Liver (tissue), 9 donors: ENCODE data around the gene REPS1. TPM values are rescaled to one million over a fixed set of nuclear protein-coding genes. Genes with fewer than 3 reads are reported as not detected.

Experiments used
- DNase-seq: peaks from one replicate; pipeline ENCODE4 v3.0.0-alpha.2; 2017; ENCODE audit warnings: low spot score
- H3K27ac ChIP-seq, 2 donors: one replicate each; pipeline ENCODE4 v1.7.0; 2013; ENCODE audit warnings: inconsistent platforms in 2 of 2, low read length in 2 of 2, control low read depth in 1 of 2, low read depth in 1 of 2, mild to moderate bottlenecking in 1 of 2
- H3K27me3 ChIP-seq, 4 donors: one replicate each; pipeline versions ENCODE4 v1.6.1 to v1.7.0; 2013; ENCODE audit warnings: low read length in 3 of 4, inconsistent platforms in 1 of 4, mild to moderate bottlenecking in 1 of 4, moderate library complexity in 1 of 4; ENCODE audit not compliant: control insufficient read depth in 4 of 4, insufficient read depth in 4 of 4
- H3K36me3 ChIP-seq, 4 donors: one replicate each; pipeline versions ENCODE4 v1.6.1 to v1.7.0; 2013; ENCODE audit warnings: low read length in 3 of 4, mild to moderate bottlenecking in 3 of 4, low read depth in 1 of 4, moderate library complexity in 1 of 4; ENCODE audit not compliant: control insufficient read depth in 4 of 4, insufficient read depth in 3 of 4
- H3K4me1 ChIP-seq, 4 donors: one replicate each; pipeline versions ENCODE4 v1.6.1 to v1.7.0; 2013; ENCODE audit warnings: low read length in 3 of 4, mild to moderate bottlenecking in 3 of 4, moderate library complexity in 1 of 4; ENCODE audit not compliant: control insufficient read depth in 4 of 4, insufficient read depth in 4 of 4
- H3K4me3 ChIP-seq, 3 donors: one replicate each; pipeline versions ENCODE4 v1.6.1 to v1.7.0; 2013; ENCODE audit warnings: low read length in 3 of 3, control low read depth in 1 of 3, low read depth in 1 of 3, mild to moderate bottlenecking in 1 of 3
- H3K9ac ChIP-seq, 2 donors: one replicate each; pipeline ENCODE4 v1.7.0; 2013; ENCODE audit warnings: low read length in 2 of 2, mild to moderate bottlenecking in 2 of 2, moderate library complexity in 2 of 2, control low read depth in 1 of 2, low read depth in 1 of 2
- H3K9me3 ChIP-seq, 4 donors: one replicate each; pipeline versions ENCODE4 v1.6.1 to v1.7.0; 2013; ENCODE audit warnings: low read length in 3 of 4; ENCODE audit not compliant: control insufficient read depth in 4 of 4
- EGR1 ChIP-seq, 2 donors: IDR thresholded peaks; 2 replicates each; pipeline ENCODE4 v1.6.1; 2016 to 2018; ENCODE audit warnings: antibody characterized with exemption in 2 of 2, low read depth in 2 of 2
- FOXA2 ChIP-seq: IDR thresholded peaks from 2 replicates; pipeline ENCODE4 v1.6.1; 2016; ENCODE audit warnings: antibody characterized with exemption
- GABPA ChIP-seq, 2 donors: IDR thresholded peaks in 1 of 2; conservative IDR thresholded peaks in 1 of 2; 2 replicates each; pipeline ENCODE4 v1.6.1; 2016; ENCODE audit warnings: antibody characterized with exemption in 2 of 2, mild to moderate bottlenecking in 1 of 2, moderate library complexity in 1 of 2
- HNF4A ChIP-seq, 2 donors: conservative IDR thresholded peaks; 2 replicates each; pipeline ENCODE4 v1.6.1; 2016; ENCODE audit warnings: antibody characterized with exemption in 2 of 2, mild to moderate bottlenecking in 2 of 2
- HNF4G ChIP-seq: IDR thresholded peaks from 2 replicates; pipeline ENCODE4 v1.6.1; 2016; ENCODE audit warnings: antibody characterized with exemption
- JUND ChIP-seq, 2 donors: IDR thresholded peaks; 2 replicates each; pipeline ENCODE4 v1.6.1; 2016; ENCODE audit warnings: antibody characterized with exemption in 2 of 2
- NR2F2 ChIP-seq: IDR thresholded peaks from 2 replicates; pipeline ENCODE4 v1.6.1; 2016; ENCODE audit warnings: antibody characterized with exemption
- RAD21 ChIP-seq, 2 donors: IDR thresholded peaks; 2 replicates each; pipeline ENCODE4 v1.6.1; 2016; ENCODE audit warnings: antibody characterized with exemption in 2 of 2, mild to moderate bottlenecking in 2 of 2
- RXRA ChIP-seq, 2 donors: IDR thresholded peaks; 2 replicates each; pipeline ENCODE4 v1.6.1; 2017 to 2018; ENCODE audit warnings: antibody characterized with exemption in 2 of 2, mild to moderate bottlenecking in 1 of 2
- SP1 ChIP-seq: IDR thresholded peaks from 2 replicates; pipeline ENCODE4 v1.6.1; 2018; ENCODE audit warnings: antibody characterized with exemption, mild to moderate bottlenecking
- TAF1 ChIP-seq: conservative IDR thresholded peaks from 2 replicates; pipeline ENCODE4 v1.6.1; 2016; ENCODE audit warnings: antibody characterized with exemption, mild to moderate bottlenecking
- YY1 ChIP-seq: IDR thresholded peaks from 2 replicates; pipeline ENCODE4 v1.6.1; 2016; ENCODE audit warnings: antibody characterized with exemption, mild to moderate bottlenecking
- WGBS: extraction: QIAGEN DNeasy Blood & Tissue Kit; methylation state at CpG from one replicate; pipeline ENCODE4 v1.1.7; 2013; 5-methylcytosine and 5-hydroxymethylcytosine counted together
- polyA plus RNA-seq, 2 donors: library from polyadenylated mRNA; stranded (reverse) in 1 of 2; unstranded in 1 of 2; fragments of 200-250 nt in 1 of 2; fragments of >200 nt in 1 of 2; fragmentation: Nextera tagmentation in 1 of 2; extraction: Ambion mirVana in 1 of 2; gene quantifications; one replicate each; pipeline versions ENCODE4 v1.2.1 to v1.2.3, GENCODE V29; 2013 to 2015
- total RNA-seq, 2 donors: library from RNA; depleted of rRNA; stranded (reverse); fragments of >200 nt; gene quantifications; one replicate each; pipeline ENCODE4 v1.2.3, GENCODE V29; 2014
- TF ChIP-seq, protein P1 (sequence below): IDR thresholded peaks from 2 replicates; pipeline ENCODE4 v1.6.1; 2016; ENCODE audit warnings: antibody characterized with exemption, mild to moderate bottlenecking
- TF ChIP-seq, protein P2 (sequence below): IDR thresholded peaks from 2 replicates; pipeline ENCODE4 v1.6.1; 2016; ENCODE audit warnings: antibody characterized with exemption
- TF ChIP-seq, protein P3 (sequence below): IDR thresholded peaks from 2 replicates; pipeline ENCODE4 v1.6.1; 2016; ENCODE audit warnings: antibody characterized with exemption
- TF ChIP-seq, protein P4 (sequence below): IDR thresholded peaks from 2 replicates; pipeline ENCODE4 v1.6.1; 2016; ENCODE audit warnings: antibody characterized with exemption
- TF ChIP-seq, protein P5 (sequence below): fragments of 150-350 bp; IDR thresholded peaks from 2 replicates; pipeline ENCODE4 v1.5.1; 2017; ENCODE audit warnings: improper control_type of control experiment, low read depth, low read length; ENCODE audit not compliant: missing input control
- donor health status: healthy.
- donor health status: healthy.
- donor health status: healthy.
- donor health status: healthy.
- donor health status: healthy.

REPS1 gene
- total and polyA plus RNA-seq, 4 donors, result 12.3 to 46.4 (median 21.1) TPM

DNA sequence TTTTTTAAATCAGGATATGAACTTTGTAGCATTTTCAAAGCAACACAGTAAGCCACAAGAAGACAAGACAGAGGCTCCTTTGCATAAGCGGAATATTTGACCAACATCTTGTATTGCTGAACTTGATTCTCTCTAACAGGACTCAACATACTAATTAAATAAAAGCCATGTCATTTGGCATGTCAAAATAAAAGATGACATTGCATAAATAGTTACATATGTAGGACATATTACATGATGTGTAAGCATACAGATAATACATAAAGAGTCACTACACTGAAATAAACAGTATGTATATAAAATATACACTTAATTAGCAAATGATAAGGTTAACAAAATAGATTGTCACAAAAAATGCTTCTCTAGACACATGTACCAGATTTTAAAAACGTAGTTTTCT lies 62.2 kb downstream of the REPS1 start:
- Histone ChIP-seq H3K9ac (no peak overlapping the region), H3K4me3 (no peak overlapping the region), H3K9me3 (no peaks in the 10 kb centered on the region), H3K4me1 (peaks cover 0 to 4% (median 0%) of the 10 kb centered on the region in 4 donors), H3K36me3 (peaks cover 2 to 20% (median 6%) of the 10 kb centered on the region in 4 donors), H3K27ac (no peak overlapping the region), H3K27me3 (no peaks in the 10 kb centered on the region)
- no peak for DNase-seq
- WGBS, result 95% methylated on average over 2 of the region's 2 CpGs
- TF ChIP-seq HNF4A (conservative IDR thresholded peaks at IDR 0.05), result no peak
- TF ChIP-seq RAD21 (IDR thresholded peaks at IDR 0.05), result no peak
- TF ChIP-seq NR2F2, result no peak
- TF ChIP-seq, protein P1, sequence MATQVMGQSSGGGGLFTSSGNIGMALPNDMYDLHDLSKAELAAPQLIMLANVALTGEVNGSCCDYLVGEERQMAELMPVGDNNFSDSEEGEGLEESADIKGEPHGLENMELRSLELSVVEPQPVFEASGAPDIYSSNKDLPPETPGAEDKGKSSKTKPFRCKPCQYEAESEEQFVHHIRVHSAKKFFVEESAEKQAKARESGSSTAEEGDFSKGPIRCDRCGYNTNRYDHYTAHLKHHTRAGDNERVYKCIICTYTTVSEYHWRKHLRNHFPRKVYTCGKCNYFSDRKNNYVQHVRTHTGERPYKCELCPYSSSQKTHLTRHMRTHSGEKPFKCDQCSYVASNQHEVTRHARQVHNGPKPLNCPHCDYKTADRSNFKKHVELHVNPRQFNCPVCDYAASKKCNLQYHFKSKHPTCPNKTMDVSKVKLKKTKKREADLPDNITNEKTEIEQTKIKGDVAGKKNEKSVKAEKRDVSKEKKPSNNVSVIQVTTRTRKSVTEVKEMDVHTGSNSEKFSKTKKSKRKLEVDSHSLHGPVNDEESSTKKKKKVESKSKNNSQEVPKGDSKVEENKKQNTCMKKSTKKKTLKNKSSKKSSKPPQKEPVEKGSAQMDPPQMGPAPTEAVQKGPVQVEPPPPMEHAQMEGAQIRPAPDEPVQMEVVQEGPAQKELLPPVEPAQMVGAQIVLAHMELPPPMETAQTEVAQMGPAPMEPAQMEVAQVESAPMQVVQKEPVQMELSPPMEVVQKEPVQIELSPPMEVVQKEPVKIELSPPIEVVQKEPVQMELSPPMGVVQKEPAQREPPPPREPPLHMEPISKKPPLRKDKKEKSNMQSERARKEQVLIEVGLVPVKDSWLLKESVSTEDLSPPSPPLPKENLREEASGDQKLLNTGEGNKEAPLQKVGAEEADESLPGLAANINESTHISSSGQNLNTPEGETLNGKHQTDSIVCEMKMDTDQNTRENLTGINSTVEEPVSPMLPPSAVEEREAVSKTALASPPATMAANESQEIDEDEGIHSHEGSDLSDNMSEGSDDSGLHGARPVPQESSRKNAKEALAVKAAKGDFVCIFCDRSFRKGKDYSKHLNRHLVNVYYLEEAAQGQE, result no peak
- TF ChIP-seq, protein P2, sequence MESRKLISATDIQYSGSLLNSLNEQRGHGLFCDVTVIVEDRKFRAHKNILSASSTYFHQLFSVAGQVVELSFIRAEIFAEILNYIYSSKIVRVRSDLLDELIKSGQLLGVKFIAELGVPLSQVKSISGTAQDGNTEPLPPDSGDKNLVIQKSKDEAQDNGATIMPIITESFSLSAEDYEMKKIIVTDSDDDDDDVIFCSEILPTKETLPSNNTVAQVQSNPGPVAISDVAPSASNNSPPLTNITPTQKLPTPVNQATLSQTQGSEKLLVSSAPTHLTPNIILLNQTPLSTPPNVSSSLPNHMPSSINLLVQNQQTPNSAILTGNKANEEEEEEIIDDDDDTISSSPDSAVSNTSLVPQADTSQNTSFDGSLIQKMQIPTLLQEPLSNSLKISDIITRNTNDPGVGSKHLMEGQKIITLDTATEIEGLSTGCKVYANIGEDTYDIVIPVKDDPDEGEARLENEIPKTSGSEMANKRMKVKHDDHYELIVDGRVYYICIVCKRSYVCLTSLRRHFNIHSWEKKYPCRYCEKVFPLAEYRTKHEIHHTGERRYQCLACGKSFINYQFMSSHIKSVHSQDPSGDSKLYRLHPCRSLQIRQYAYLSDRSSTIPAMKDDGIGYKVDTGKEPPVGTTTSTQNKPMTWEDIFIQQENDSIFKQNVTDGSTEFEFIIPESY, result no peak
- TF ChIP-seq FOXA2, result no peak
- no peak for TF ChIP-seq GABPA (IDR thresholded peaks at IDR 0.05 in 1 of 2, conservative IDR thresholded peaks at IDR 0.05 in 1 of 2)
- TF ChIP-seq JUND (IDR thresholded peaks at IDR 0.05), result no peak
- TF ChIP-seq, protein P3, sequence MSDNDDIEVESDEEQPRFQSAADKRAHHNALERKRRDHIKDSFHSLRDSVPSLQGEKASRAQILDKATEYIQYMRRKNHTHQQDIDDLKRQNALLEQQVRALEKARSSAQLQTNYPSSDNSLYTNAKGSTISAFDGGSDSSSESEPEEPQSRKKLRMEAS, result no peak
- no peak for TF ChIP-seq TAF1
- TF ChIP-seq EGR1 (IDR thresholded peaks at IDR 0.05; ENCODE audit: low read depth in 2 of 2), result no peak
- TF ChIP-seq SP1, result no peak
- no peak for TF ChIP-seq HNF4G
- no peak for TF ChIP-seq RXRA (IDR thresholded peaks at IDR 0.05)
- TF ChIP-seq, protein P4, sequence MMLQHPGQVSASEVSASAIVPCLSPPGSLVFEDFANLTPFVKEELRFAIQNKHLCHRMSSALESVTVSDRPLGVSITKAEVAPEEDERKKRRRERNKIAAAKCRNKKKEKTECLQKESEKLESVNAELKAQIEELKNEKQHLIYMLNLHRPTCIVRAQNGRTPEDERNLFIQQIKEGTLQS, result no peak
- TF ChIP-seq, protein P5, sequence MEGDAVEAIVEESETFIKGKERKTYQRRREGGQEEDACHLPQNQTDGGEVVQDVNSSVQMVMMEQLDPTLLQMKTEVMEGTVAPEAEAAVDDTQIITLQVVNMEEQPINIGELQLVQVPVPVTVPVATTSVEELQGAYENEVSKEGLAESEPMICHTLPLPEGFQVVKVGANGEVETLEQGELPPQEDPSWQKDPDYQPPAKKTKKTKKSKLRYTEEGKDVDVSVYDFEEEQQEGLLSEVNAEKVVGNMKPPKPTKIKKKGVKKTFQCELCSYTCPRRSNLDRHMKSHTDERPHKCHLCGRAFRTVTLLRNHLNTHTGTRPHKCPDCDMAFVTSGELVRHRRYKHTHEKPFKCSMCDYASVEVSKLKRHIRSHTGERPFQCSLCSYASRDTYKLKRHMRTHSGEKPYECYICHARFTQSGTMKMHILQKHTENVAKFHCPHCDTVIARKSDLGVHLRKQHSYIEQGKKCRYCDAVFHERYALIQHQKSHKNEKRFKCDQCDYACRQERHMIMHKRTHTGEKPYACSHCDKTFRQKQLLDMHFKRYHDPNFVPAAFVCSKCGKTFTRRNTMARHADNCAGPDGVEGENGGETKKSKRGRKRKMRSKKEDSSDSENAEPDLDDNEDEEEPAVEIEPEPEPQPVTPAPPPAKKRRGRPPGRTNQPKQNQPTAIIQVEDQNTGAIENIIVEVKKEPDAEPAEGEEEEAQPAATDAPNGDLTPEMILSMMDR, result no peak
- no peak for TF ChIP-seq YY1

DNA sequence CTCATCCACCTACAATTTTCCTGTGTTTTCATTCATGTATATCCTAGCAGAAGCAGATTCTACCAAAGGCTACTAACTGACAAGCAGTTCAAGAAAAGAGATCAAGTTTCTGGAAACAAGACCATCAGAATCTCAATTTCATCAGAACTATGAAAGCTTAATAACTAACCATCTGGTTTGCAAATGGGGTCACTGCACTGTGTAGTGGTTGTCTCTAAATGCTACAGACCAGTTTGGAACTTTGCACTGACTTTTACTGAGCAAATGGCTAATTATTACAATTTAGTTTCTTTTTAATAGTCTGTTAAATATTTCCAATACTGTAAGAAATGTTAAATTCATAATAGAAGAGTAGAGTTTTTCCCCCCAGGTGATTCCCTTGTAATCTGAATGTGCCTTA lies 64.5 kb downstream of the REPS1 start:
- Histone ChIP-seq H3K36me3 (peaks cover 2 to 20% (median 10%) of the 10 kb centered on the region in 4 donors), H3K4me1 (peaks cover 0 to 4% (median 0%) of the 10 kb centered on the region in 4 donors), H3K9me3 (no peaks in the 10 kb centered on the region), H3K4me3 (no peak overlapping the region), H3K27ac (no peak overlapping the region), H3K9ac (no peak overlapping the region), H3K27me3 (no peaks in the 10 kb centered on the region)
- DNase-seq, result no peak
- TF ChIP-seq, protein P3, result no peak
- TF ChIP-seq GABPA (IDR thresholded peaks at IDR 0.05 in 1 of 2, conservative IDR thresholded peaks at IDR 0.05 in 1 of 2) (no peak), FOXA2 (no peak), RXRA (IDR thresholded peaks at IDR 0.05) (no peak), EGR1 (IDR thresholded peaks at IDR 0.05; ENCODE audit: low read depth in 2 of 2) (no peak), HNF4A (conservative IDR thresholded peaks at IDR 0.05) (no peak), HNF4G (no peak), YY1 (no peak)
- TF ChIP-seq, protein P5, result no peak
- TF ChIP-seq, protein P2, result no peak
- TF ChIP-seq, protein P4, result no peak
